ENCODE measurements around the gene NAALADL2. TPM values are rescaled to one million over a fixed set of nuclear protein-coding genes. Genes with fewer than 3 reads are reported as not detected.
"Not testable (repeated sequence)": the region's sequence is repeated elsewhere in the genome, so short reads cannot be mapped to it uniquely, and the experiment has no call there.

Gene NAALADL2
- total RNA-seq, 1 donor = 23.5 TPM

DNA sequence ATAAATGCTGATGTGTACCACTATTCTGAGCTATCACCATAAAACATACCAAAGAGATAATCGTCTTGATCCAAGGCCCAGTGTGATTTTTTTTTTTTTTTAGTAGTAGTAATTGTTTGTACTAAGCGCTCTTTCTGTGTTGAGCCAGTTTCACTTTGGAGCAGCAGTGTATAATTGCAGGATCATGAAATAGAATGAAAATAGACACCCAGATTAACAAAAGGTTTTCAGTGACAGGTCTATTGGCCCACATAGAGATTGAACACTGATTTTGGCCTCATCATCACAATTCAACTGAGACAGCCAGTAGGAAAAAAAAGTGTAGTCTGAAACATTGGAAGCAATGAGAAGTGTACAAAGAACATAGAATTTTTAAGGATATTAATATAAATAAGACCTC lies 749.8 kb downstream of the NAALADL2 start:
- Histone ChIP-seq H3K36me3 (ENCODE audit: insufficient read depth, low read length) (no peaks in the 10 kb centered on the region), H4K20me1 (ENCODE audit: insufficient read depth, low read length) (no peaks in the 10 kb centered on the region), H3K4me1 (ENCODE audit: insufficient read depth, low read length) (no peaks in the 10 kb centered on the region), H3K79me2 (ENCODE audit: insufficient read depth, low read length) (no peaks in the 10 kb centered on the region), H3K4me2 (ENCODE audit: insufficient read depth, low read length) (no peak overlapping the region), H3K4me3 (ENCODE audit: insufficient read depth, low read length) (no peak overlapping the region), H2AFZ (ENCODE audit: low read length) (no peak overlapping the region), H3K9me3 (ENCODE audit: low read depth, low read length) (no peaks in the 10 kb centered on the region), H3K27ac (ENCODE audit: low read depth, low read length) (no peak overlapping the region), H3K27me3 (ENCODE audit: insufficient read depth, low read length) (no peaks in the 10 kb centered on the region)
- TF ChIP-seq, protein P1, sequence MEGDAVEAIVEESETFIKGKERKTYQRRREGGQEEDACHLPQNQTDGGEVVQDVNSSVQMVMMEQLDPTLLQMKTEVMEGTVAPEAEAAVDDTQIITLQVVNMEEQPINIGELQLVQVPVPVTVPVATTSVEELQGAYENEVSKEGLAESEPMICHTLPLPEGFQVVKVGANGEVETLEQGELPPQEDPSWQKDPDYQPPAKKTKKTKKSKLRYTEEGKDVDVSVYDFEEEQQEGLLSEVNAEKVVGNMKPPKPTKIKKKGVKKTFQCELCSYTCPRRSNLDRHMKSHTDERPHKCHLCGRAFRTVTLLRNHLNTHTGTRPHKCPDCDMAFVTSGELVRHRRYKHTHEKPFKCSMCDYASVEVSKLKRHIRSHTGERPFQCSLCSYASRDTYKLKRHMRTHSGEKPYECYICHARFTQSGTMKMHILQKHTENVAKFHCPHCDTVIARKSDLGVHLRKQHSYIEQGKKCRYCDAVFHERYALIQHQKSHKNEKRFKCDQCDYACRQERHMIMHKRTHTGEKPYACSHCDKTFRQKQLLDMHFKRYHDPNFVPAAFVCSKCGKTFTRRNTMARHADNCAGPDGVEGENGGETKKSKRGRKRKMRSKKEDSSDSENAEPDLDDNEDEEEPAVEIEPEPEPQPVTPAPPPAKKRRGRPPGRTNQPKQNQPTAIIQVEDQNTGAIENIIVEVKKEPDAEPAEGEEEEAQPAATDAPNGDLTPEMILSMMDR (IDR thresholded peaks at IDR 0.05; ENCODE audit: extremely low read depth, low read depth, low read length) = no peak
- DNase-seq (ENCODE audit: insufficient read length, low spot score, missing footprints) = no peak

DNA sequence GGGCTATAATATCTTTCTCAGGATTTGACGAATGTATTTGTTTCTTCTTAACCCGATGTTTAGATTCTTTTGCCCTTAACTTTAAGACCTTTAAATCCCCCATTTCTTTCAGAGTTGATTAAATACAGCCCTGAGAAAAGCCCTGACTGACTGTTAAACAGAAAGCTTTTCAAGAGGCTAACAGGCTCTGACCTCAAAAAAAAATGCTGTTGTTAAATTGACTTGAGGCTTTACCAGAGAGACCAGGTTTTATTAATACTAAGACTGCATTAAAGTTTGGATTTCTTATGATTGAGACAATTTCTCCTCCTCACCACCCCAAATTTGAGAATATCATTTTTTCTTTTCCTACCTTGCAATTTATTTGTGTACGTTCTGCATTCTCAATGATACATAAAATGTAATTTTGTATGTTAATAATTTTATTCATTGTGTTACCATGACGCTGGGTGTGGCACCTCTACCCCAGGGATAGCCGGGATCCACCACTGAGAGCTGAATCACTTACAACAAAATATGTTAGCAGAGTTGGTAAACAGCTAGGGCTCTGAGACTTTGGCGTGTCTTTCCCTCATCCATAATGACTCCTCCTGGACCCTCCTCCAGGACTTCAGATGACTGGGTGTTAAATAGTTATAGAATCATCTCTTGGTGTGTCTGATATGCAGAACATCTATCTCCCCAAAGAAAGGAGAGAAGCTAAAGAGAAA lies 753.5 kb downstream of the NAALADL2 start:
- Histone ChIP-seq H2AFZ (ENCODE audit: low read length) (no peak overlapping the region), H3K36me3 (ENCODE audit: insufficient read depth, low read length) (no peaks in the 10 kb centered on the region), H3K9me3 (ENCODE audit: low read depth, low read length) (no peaks in the 10 kb centered on the region), H3K4me3 (ENCODE audit: insufficient read depth, low read length) (no peak overlapping the region), H3K79me2 (ENCODE audit: insufficient read depth, low read length) (no peaks in the 10 kb centered on the region), H4K20me1 (ENCODE audit: insufficient read depth, low read length) (no peaks in the 10 kb centered on the region), H3K4me1 (ENCODE audit: insufficient read depth, low read length) (no peaks in the 10 kb centered on the region), H3K27me3 (ENCODE audit: insufficient read depth, low read length) (no peaks in the 10 kb centered on the region), H3K4me2 (ENCODE audit: insufficient read depth, low read length) (no peak overlapping the region), H3K27ac (ENCODE audit: low read depth, low read length) (no peak overlapping the region)
- TF ChIP-seq, protein P1 (IDR thresholded peaks at IDR 0.05; ENCODE audit: extremely low read depth, low read depth, low read length) = no peak
- DNase-seq (ENCODE audit: insufficient read length, low spot score, missing footprints) = no peak

DNA sequence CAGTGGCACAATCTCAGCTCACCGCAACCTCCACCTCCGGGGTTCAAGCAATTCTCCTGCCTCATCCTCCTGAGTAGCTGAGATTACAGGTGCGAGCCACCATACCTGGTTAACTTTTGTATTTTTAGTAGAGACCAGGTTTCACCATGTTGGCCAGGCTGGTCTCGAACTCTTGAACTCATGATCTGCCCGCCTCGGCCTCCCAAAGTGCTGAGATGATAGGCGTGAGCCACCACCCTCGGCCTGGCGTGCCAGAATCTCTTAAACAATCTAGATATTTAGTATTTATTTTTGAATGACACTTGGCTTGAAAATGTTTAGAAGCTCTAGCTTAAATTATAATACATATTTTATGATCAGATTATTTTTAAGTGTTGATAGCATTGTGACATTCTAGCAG lies 755.0 kb downstream of the NAALADL2 start:
- not testable (repeated sequence) for H3K36me3 ChIP-seq (ENCODE audit: insufficient read depth, low read length); H3K4me3 ChIP-seq (ENCODE audit: insufficient read depth, low read length); H3K4me1 ChIP-seq (ENCODE audit: insufficient read depth, low read length); H2AFZ ChIP-seq (ENCODE audit: low read length); H3K27me3 ChIP-seq (ENCODE audit: insufficient read depth, low read length); H4K20me1 ChIP-seq (ENCODE audit: insufficient read depth, low read length); H3K79me2 ChIP-seq (ENCODE audit: insufficient read depth, low read length); DNase-seq (ENCODE audit: insufficient read length, low spot score, missing footprints); H3K9me3 ChIP-seq (ENCODE audit: low read depth, low read length); H3K27ac ChIP-seq (ENCODE audit: low read depth, low read length); H3K4me2 ChIP-seq (ENCODE audit: insufficient read depth, low read length)

DNA sequence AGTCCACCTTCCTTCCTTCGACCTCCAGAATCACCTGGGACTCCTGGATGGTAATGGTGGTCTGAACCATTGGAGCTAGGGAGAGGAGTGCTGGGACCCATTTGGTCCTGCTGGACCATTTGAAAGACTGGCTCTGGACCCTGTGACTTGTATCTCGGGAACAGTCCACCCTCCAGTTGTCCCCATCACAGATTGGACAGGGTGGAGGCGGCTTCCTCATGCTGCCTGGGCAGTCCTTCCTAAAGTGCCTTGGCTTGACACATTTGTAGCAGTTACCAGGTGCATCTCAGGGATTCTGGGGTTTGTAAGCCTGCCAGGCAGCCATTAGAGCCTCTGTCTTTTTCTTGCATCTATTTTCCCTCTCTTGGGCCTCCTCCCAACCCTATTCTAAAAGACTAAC lies 758.1 kb downstream of the NAALADL2 start:
- H4K20me1 ChIP-seq (ENCODE audit: insufficient read depth, low read length) = no peaks in the 10 kb centered on the region
- no peak overlapping the region for H3K4me2 ChIP-seq (ENCODE audit: insufficient read depth, low read length)
- H3K79me2 ChIP-seq (ENCODE audit: insufficient read depth, low read length) = no peaks in the 10 kb centered on the region
- no peak for DNase-seq (ENCODE audit: insufficient read length, low spot score, missing footprints)
- TF ChIP-seq, protein P1 (IDR thresholded peaks at IDR 0.05; ENCODE audit: extremely low read depth, low read depth, low read length) = no peak
- no peak overlapping the region for H2AFZ ChIP-seq (ENCODE audit: low read length)
- H3K27me3 ChIP-seq (ENCODE audit: insufficient read depth, low read length) = no peaks in the 10 kb centered on the region
- no peak overlapping the region for H3K4me3 ChIP-seq (ENCODE audit: insufficient read depth, low read length)
- H3K27ac ChIP-seq (ENCODE audit: low read depth, low read length) = no peak overlapping the region
- H3K9me3 ChIP-seq (ENCODE audit: low read depth, low read length) = no peaks in the 10 kb centered on the region
- no peaks in the 10 kb centered on the region for H3K36me3 ChIP-seq (ENCODE audit: insufficient read depth, low read length)
- no peaks in the 10 kb centered on the region for H3K4me1 ChIP-seq (ENCODE audit: insufficient read depth, low read length)

Measured in osteoblast (primary cell).